Neuron (in vitro differentiated cells): ENCODE results near the gene MRPS27.

ENCODE experiments used
- H2AFZ ChIP-seq: one replicate; pipeline ENCODE4 v1.6.1; 2013; ENCODE audit warnings: low read depth, mild to moderate bottlenecking, inconsistent platforms, low read length, moderate library complexity
- H3K27me3 ChIP-seq: one replicate; pipeline ENCODE4 v1.6.1; 2013; ENCODE audit warnings: low read length; ENCODE audit not compliant: insufficient read depth
- H3K36me3 ChIP-seq: one replicate; pipeline ENCODE4 v1.6.1; 2013; ENCODE audit warnings: low read length; ENCODE audit not compliant: insufficient read depth
- H3K4me1 ChIP-seq: one replicate; pipeline ENCODE4 v1.6.1; 2013; ENCODE audit warnings: low read length; ENCODE audit not compliant: insufficient read depth
- H3K4me3 ChIP-seq: 2 replicates; pipeline ENCODE4 v1.5.1; 2013; ENCODE audit warnings: mild to moderate bottlenecking, low read length, moderate library complexity
- H3K9me3 ChIP-seq: one replicate; pipeline ENCODE4 v1.6.1; 2013; ENCODE audit warnings: low read length

MRPS27 gene

DNA sequence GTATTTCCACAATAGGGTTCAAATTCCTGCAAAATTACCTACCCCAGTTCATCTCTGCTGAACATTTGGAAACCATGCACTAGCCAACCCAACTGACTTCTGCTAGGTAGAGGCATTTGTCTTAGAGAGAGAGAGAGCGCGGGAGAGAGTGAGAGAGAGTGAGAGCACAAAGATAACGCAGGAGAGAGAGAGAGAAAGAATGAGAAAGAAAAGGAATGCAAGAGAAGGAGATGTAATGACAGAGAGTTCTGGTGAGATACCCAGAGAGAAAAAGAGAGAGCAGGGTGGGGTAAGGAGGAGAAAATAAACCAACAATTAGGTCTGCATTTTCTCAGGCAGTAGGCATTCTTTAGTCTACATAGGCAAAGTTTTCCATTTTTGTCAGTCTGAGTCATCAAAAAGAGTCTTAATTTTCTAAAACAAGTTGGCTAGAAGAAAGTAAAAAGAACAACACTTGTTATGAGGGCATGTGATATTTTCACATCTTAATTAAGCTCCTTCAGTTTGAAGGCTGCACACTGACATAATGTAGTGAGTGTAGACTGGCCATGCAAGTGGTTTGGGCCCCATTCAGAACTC lies 114.5 kb downstream of the MRPS27 start:
- H3K27me3 ChIP-seq = no peaks in the 10 kb centered on the region
- no peak overlapping the region for H2AFZ ChIP-seq
- no peak overlapping the region for H3K4me3 ChIP-seq
- peaks cover 23% of the 10 kb centered on the region for H3K4me1 ChIP-seq
- H3K36me3 ChIP-seq = peaks cover 90% of the 10 kb centered on the region
- no peaks in the 10 kb centered on the region for H3K9me3 ChIP-seq

DNA sequence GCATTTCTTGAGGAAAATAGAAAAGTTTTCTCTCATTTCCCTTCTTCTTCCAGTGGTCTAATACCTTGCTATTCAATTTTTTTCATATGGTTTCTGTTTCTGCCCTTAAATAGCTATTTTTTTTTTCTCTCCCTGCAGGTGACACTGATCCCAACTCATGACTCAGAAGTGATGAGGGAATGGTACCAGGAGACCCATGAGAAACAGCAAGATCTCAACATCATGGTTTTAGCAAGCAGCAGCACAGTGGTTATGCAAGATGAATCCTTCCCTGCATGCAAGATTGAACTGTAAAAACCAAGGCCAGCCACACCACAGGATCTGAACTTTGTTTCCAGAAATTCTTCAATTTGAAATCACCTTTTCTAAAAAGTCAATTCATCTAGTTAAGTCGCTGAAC lies 115.1 kb downstream of the MRPS27 start:
- Histone ChIP-seq H3K9me3 (no peaks in the 10 kb centered on the region), H3K4me3 (no peak overlapping the region), H3K27me3 (no peaks in the 10 kb centered on the region), H3K4me1 (peaks cover 18% of the 10 kb centered on the region), H3K36me3 (peaks cover 96% of the 10 kb centered on the region), H2AFZ (no peak overlapping the region)

DNA sequence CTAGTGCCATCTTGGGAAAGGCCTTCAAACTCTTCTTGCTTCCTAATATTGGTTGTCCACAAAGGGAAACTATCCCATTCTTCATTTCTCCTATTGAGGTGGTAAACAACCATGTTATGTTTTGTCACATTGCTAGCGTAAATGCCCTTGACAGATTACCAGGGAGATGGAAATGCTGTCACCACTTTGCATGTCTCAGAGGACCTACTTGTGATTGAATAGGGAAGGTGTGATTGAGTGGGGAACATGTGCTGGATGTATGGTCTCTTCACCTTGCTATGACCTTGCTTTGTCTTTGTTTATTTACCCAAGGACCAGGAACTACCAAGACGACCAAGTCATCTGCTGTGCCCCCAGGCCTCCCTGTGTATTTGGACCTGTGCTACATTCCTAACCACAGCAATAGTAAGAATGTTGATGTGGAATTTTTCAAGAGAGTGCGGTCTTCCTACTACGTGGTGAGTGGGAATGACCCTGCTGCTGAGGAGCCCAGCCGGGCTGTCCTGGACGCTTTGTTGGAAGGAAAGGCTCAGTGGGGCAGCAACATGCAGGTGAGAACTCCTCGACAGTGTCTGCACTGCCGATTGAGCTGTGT lies 116.7 kb downstream of the MRPS27 start:
- H3K9me3 ChIP-seq = no peaks in the 10 kb centered on the region
- H3K36me3 ChIP-seq = peaks cover 99% of the 10 kb centered on the region
- no peak overlapping the region for H2AFZ ChIP-seq
- H3K27me3 ChIP-seq = no peaks in the 10 kb centered on the region
- peaks cover 5% of the 10 kb centered on the region for H3K4me1 ChIP-seq
- no peak overlapping the region for H3K4me3 ChIP-seq

DNA sequence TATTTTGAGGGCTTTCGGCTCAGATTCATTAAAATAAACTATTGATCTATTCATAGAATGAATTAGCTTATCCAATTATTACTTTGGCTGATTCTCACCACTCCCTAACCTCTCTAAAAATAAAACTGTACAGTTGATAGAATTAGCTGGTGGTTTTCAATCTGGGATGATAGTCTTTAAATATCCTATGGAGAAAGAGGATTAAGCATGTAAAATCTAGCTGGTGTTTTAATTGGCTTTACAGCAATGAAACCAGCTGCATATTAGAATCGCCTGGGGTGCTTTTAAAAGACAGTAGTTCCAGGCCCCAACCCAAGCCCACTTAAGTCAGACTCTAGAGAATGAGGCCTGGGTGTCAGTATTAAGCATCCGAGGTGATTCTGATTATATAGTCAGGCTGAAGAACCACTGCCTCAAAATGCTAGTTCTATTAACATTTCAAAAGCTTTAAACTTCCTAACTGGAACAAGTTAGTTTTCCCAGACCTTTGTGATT lies 117.7 kb downstream of the MRPS27 start:
- Histone ChIP-seq H3K9me3 (peaks cover 2% of the 10 kb centered on the region), H3K36me3 (peaks cover 99% of the 10 kb centered on the region), H3K27me3 (no peaks in the 10 kb centered on the region), H2AFZ (no peak overlapping the region), H3K4me1 (no peaks in the 10 kb centered on the region), H3K4me3 (no peak overlapping the region)

DNA sequence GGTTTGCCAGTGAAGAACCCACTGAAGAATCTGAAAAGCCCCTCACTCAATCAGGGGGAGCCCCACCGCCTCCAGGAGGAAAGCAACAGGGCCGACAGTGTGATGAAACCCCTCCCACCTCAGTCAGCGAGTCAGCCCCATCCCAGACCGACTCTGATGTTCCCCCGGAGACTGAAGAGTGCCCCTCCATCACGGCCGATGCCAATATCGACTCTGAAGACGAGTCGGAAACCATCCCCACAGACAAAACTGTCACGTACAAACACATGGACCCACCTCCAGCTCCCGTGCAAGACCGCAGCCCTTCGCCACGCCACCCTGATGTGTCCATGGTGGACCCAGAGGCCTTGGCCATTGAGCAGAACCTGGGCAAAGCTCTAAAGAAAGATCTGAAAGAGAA lies 120.4 kb downstream of the MRPS27 start:
- Histone ChIP-seq H3K27me3 (no peaks in the 10 kb centered on the region), H3K36me3 (peaks cover 99% of the 10 kb centered on the region), H2AFZ (no peak overlapping the region), H3K4me1 (no peaks in the 10 kb centered on the region), H3K4me3 (no peak overlapping the region), H3K9me3 (peaks cover 10% of the 10 kb centered on the region)

DNA sequence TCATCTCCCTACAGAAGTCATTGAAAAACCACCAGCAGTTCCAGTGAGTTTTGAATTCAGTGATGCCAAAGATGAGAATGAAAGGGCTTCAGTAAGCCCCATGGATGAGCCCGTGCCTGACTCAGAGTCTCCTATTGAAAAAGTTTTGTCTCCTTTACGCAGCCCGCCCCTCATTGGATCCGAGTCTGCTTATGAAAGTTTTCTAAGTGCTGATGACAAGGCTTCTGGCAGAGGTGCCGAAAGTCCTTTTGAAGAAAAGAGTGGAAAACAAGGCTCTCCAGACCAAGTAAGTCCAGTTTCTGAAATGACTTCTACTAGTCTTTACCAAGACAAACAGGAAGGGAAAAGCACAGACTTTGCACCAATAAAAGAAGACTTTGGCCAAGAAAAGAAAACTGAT lies 122.6 kb downstream of the MRPS27 start:
- peaks cover 13% of the 10 kb centered on the region for H3K9me3 ChIP-seq
- H3K4me1 ChIP-seq = no peaks in the 10 kb centered on the region
- no peaks in the 10 kb centered on the region for H3K27me3 ChIP-seq
- no peak overlapping the region for H2AFZ ChIP-seq
- H3K4me3 ChIP-seq = no peak overlapping the region
- H3K36me3 ChIP-seq = peaks cover 99% of the 10 kb centered on the region

DNA sequence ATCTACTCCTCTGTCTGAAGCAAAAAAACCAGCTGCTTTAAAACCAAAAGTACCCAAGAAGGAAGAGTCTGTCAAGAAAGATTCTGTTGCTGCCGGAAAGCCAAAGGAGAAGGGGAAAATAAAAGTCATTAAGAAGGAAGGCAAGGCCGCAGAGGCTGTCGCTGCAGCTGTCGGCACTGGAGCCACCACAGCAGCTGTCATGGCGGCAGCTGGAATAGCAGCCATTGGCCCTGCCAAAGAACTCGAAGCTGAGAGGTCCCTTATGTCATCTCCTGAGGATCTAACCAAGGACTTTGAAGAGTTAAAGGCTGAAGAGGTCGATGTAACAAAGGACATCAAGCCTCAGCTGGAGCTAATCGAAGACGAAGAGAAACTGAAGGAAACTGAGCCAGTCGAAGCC lies 124.5 kb downstream of the MRPS27 start:
- H3K4me3 ChIP-seq = no peak overlapping the region
- no peaks in the 10 kb centered on the region for H3K27me3 ChIP-seq
- no peak overlapping the region for H2AFZ ChIP-seq
- H3K9me3 ChIP-seq = peaks cover 13% of the 10 kb centered on the region
- H3K4me1 ChIP-seq = peaks cover 2% of the 10 kb centered on the region
- H3K36me3 ChIP-seq = peaks cover 100% of the 10 kb centered on the region

DNA sequence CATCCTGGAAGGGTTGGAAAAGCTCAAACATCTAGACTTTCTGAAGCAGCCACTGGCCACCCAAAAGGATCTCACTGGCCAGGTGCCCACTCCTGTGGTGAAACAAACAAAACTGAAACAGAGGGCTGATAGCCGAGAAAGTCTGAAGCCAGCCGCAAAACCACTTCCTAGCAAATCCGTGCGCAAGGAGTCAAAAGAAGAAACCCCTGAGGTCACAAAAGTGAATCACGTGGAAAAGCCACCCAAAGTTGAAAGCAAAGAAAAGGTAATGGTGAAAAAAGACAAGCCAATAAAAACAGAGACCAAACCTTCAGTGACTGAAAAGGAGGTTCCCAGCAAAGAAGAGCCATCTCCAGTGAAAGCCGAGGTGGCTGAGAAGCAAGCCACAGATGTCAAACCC lies 125.2 kb downstream of the MRPS27 start:
- Histone ChIP-seq H3K4me1 (peaks cover 2% of the 10 kb centered on the region), H3K4me3 (no peak overlapping the region), H3K9me3 (peaks cover 13% of the 10 kb centered on the region), H3K27me3 (no peaks in the 10 kb centered on the region), H3K36me3 (peaks cover 100% of the 10 kb centered on the region), H2AFZ (no peak overlapping the region)

DNA sequence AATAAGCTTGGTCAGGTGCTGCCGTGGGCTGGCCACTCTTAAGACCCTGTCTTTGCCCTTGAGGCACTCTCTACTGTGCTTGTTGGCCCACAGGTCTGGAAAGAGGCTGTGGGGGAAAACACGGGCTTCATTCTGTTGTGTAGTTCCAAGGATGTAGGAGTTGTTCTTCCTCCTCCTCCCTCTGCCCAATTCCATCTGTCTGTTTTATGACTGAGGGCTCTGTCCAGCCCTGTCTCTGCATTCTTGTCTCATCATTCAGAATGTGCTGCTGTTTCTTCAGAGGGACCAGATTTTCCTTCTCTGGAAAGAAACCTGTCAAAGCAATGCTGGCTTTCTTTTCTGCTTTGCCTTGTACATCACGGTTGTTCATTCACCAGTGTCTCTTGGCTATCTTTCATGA lies 128.6 kb downstream of the MRPS27 start:
- no peaks in the 10 kb centered on the region for H3K27me3 ChIP-seq
- no peak overlapping the region for H2AFZ ChIP-seq
- H3K4me1 ChIP-seq = peaks cover 11% of the 10 kb centered on the region
- H3K4me3 ChIP-seq = no peak overlapping the region
- peaks cover 100% of the 10 kb centered on the region for H3K36me3 ChIP-seq
- H3K9me3 ChIP-seq = peaks cover 8% of the 10 kb centered on the region

DNA sequence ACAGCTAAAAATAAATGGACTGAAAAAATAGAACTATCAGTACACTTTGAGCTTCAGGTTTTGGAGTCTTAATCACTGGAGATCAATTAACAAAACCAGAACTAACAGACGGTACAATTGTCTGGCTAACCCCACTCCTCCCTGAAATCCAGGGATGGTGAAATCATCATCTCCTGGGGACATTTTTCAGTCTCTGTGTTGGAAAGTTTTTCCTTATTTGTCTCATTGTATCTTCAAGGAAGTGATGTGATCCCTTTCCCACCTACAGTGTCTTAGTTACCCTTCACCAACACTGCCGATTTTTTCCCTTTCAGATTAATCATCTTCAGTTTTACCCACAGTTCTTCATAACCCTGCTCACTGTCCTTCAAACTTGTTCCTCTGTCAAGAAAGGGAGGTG lies 130.9 kb downstream of the MRPS27 start:
- H3K4me1 ChIP-seq = peaks cover 31% of the 10 kb centered on the region
- no peaks in the 10 kb centered on the region for H3K9me3 ChIP-seq
- peaks cover 100% of the 10 kb centered on the region for H3K36me3 ChIP-seq
- H2AFZ ChIP-seq = no peak overlapping the region
- no peaks in the 10 kb centered on the region for H3K27me3 ChIP-seq
- H3K4me3 ChIP-seq = no peak overlapping the region

DNA sequence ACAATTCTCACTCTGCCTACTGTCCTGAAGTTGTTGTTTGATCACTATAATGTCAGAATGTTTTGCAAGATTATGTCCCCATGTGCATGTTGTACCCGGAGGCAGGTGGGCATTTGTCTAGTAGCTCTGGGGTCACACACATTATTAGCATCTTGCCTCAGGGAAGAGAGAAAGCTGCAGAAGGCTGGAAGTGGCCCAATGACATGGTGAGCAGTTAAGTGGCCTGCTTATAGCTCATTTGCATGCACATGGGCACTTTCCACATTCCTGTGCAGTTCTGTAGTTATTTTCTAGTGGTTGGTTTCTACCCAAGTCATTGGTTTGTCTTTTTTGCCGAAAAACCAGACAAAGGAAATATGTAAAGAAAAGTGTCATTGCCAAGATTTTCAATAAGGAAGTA lies 131.9 kb downstream of the MRPS27 start:
- peaks cover 93% of the 10 kb centered on the region for H3K36me3 ChIP-seq

DNA sequence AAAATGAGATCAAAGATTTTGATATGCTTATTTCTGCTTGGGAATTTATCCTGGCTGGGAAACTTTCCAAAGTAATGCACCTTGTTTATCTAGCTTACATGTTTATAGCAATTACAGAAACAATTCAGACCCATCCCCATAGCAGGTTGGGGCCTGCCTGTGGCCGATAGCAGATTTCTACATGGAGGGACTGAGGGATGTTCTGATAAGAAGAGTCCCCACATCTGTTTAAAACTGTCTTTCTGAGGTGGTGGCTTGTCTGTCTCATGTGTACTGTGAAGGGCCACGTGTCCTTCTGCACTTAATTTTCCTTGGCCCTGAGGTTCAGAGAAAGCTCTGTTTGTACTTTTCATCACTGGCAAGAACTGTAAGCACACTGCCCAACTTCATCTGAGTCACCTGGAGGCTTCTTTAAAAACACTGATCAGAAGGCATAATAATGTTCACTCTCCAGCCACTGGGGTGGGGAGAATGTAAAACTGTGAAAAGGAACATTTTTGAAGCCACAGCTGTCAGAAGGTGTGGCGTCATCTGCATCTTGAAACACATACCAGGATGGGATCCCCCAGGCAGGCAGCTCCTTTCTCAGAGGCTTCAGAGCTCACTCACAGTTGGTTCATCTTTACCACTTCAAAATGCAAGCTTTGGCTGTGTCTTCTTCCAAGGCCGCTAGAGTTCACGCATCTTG lies 132.5 kb downstream of the MRPS27 start:
- Histone ChIP-seq H3K27me3 (no peaks in the 10 kb centered on the region), H3K36me3 (peaks cover 87% of the 10 kb centered on the region), H3K4me3 (no peak overlapping the region), H3K9me3 (no peaks in the 10 kb centered on the region), H3K4me1 (peaks cover 46% of the 10 kb centered on the region), H2AFZ (no peak overlapping the region)

More for the DNA sequence above, 131.9 kb downstream of the MRPS27 start:
- Histone ChIP-seq H3K27me3 (no peaks in the 10 kb centered on the region), H3K4me3 (no peak overlapping the region), H2AFZ (no peak overlapping the region), H3K9me3 (no peaks in the 10 kb centered on the region), H3K4me1 (peaks cover 40% of the 10 kb centered on the region)

DNA sequence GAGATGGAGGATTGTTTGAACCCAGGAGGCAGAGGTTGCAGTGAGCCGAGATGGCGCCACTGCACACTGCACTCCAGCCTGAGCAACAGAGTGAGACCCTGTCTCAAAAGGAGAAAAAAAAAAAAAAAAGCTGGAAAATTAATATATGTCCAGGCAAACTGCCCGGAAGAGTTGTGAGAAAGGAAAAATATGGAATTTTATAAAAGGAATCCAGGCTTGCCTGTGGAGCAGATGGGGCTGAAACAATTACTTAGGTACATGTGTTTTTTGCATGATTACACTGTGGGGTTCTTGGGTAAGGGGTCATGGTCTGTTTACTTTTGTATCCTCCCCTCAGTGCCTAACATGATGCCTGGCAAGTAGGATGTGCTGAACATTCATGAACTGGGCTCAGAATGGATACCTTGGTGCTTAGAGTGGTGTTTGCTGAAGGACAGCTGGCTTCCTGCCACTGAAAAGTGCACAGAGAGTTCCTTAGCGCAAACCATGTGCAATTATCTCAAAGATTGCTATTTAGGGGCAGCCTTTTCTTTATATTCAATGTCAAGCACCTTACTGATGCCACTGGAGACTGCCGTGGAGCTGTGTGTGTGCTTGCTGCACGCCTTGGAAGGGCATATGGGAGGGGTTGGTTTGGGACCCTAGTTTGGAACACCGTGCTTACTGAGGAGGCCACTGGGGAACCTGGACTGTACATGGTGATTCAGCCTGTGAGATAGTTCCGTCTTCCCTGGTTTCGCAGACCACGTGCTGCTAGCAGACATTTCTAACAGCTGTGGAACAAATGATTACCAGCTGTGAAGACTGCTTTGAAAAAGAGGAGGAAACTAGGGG lies 134.3 kb downstream of the MRPS27 start:
- Histone ChIP-seq H3K27me3 (no peaks in the 10 kb centered on the region), H2AFZ (no peak overlapping the region), H3K9me3 (no peaks in the 10 kb centered on the region), H3K4me1 (peaks cover 62% of the 10 kb centered on the region), H3K36me3 (peaks cover 72% of the 10 kb centered on the region), H3K4me3 (no peak overlapping the region)
